ENCODE measurements around the gene NCAPD2.
"Not testable (repeated sequence)": the region's sequence is repeated elsewhere in the genome, so short reads cannot be mapped to it uniquely, and the experiment has no call there.

The NCAPD2 gene

GRCh38 chr12:6492838-6493496 is 935 bp upstream of the NCAPD2 start, which contains the start of gene MRPL51:
MRPL51 (minus strand) TSS chr12:6493262; CDS start chr12:6493136, 126 bp downstream.
- peak; percentile 94 for DNase-seq (ENCODE audit: low read depth)

GRCh38 chr12:6494258-6494743 is 399 bp downstream of the NCAPD2 start:
- DNase-seq (ENCODE audit: low read depth): no peak

GRCh38 chr12:6494968-6495367 is 1.1 kb downstream of the NCAPD2 start:
- no peak for DNase-seq (ENCODE audit: low read depth)

- DNase-seq (ENCODE audit: low read depth): not testable (repeated sequence)
Measured at GRCh38 chr12:6497291-6497690, 3.4 kb downstream of the NCAPD2 start.

GRCh38 chr12:6500466-6500865 is 6.6 kb downstream of the NCAPD2 start:
- DNase-seq (ENCODE audit: low read depth): no peak

GRCh38 chr12:6507102-6507998 is 13.4 kb downstream of the NCAPD2 start:
- no peak for DNase-seq (ENCODE audit: low read depth)

GRCh38 chr12:6508087-6508486 is 14.2 kb downstream of the NCAPD2 start:
- DNase-seq (ENCODE audit: low read depth): no peak

GRCh38 chr12:6520186-6520585 is 26.3 kb downstream of the NCAPD2 start:
- DNase-seq (ENCODE audit: low read depth): no peak

GRCh38 chr12:6522193-6522592 is 28.3 kb downstream of the NCAPD2 start:
- no peak for DNase-seq (ENCODE audit: low read depth)

- no peak for DNase-seq (ENCODE audit: low read depth)
Measured at GRCh38 chr12:6523708-6524107, 29.8 kb downstream of the NCAPD2 start.

GRCh38 chr12:6524648-6525047 is 30.7 kb downstream of the NCAPD2 start:
- no peak for DNase-seq (ENCODE audit: low read depth)

- no peak for DNase-seq (ENCODE audit: low read depth)
Measured at GRCh38 chr12:6526201-6526600, 32.3 kb downstream of the NCAPD2 start.

- DNase-seq (ENCODE audit: low read depth): no peak
Measured at GRCh38 chr12:6526766-6527525, 33.0 kb downstream of the NCAPD2 start.

- no peak for DNase-seq (ENCODE audit: low read depth)
Measured at GRCh38 chr12:6527711-6528110, 33.8 kb downstream of the NCAPD2 start.

- no peak for DNase-seq (ENCODE audit: low read depth)
Measured at GRCh38 chr12:6528539-6529235, 34.8 kb downstream of the NCAPD2 start.

GRCh38 chr12:6529291-6529737 is 35.4 kb downstream of the NCAPD2 start:
- no peak for DNase-seq (ENCODE audit: low read depth)

- no peak for DNase-seq (ENCODE audit: low read depth)
Measured at GRCh38 chr12:6530576-6531260, 36.8 kb downstream of the NCAPD2 start.

- DNase-seq (ENCODE audit: low read depth): peak; percentile 77
Measured at GRCh38 chr12:6532051-6532926, 38.4 kb downstream of the NCAPD2 start.

- DNase-seq (ENCODE audit: low read depth): no peak
Measured at GRCh38 chr12:6532927-6533652, 39.2 kb downstream of the NCAPD2 start.

- no peak for DNase-seq (ENCODE audit: low read depth)
Measured at GRCh38 chr12:6533653-6533922, 39.7 kb downstream of the NCAPD2 start.
